GM12878 (cell line): ENCODE data around the gene DPP6. TPM values are rescaled to one million over a fixed set of nuclear protein-coding genes. Genes with fewer than 3 reads are reported as not detected.

Experiments
- ATAC-seq: fragments of 200-7000 bp; cut with Tn5 transposase; 3 replicates; pipeline ENCODE4 v1.9.1; 2020; ENCODE audit warnings: mild to moderate bottlenecking, moderate library complexity
- BruUV-seq: library from RNA; stranded (reverse); fragments of 400-500 nt; replicated peaks from 2 replicates; lab custom pipeline; 2021; lab: Mats Ljungman, UMichigan
- CTCF ChIA-PET: fragments of 300-600 bp; sonication (Branson Sonifier 250); formaldehyde crosslinking; extraction: SDS; loops from one replicate; lab custom pipeline; 2021; ENCODE audit warnings: inconsistent platforms; lab: Yijun Ruan, JAX
- POLR2A ChIA-PET: fragments of 350-600 bp; formaldehyde crosslinking; extraction: SDS; loops from one replicate; lab custom pipeline; 2021; ENCODE audit warnings: inconsistent platforms; lab: Charles Lee
- RAD21 ChIA-PET: fragments of 300-600 bp; sonication (Branson Sonifier 250); formaldehyde crosslinking; loops from one replicate; lab custom pipeline; 2023; ENCODE audit warnings: antibody characterized with exemption; ENCODE audit not compliant: unreplicated experiment; lab: Charles Lee
- SMC1A ChIA-PET: fragments of 300-600 bp; sonication (Branson Sonifier 250); formaldehyde crosslinking; loops from one replicate; lab custom pipeline; 2023; ENCODE audit not compliant: unreplicated experiment, uncharacterized antibody; lab: Charles Lee
- DNase-seq: peaks from one replicate; pipeline ENCODE4 v3.0.0-alpha.2; 2011; ENCODE audit warnings: low read depth, low spot score
- FAIRE-seq: peaks from 3 replicates; lab custom pipeline; 2011; peaks lifted over from hg19 to GRCh38; lab: Jason Lieb, UNC
- H2AFZ ChIP-seq: 2 replicates; pipeline ENCODE4 v1.6.0; 2011; ENCODE audit warnings: low read depth, low read length, control low read depth; ENCODE audit not compliant: control insufficient read depth
- H3K27ac ChIP-seq: 2 replicates; pipeline ENCODE4 v1.5.1; 2011; ENCODE audit warnings: control low read depth; ENCODE audit not compliant: control insufficient read depth, insufficient read depth
- H3K27me3 ChIP-seq, 2 experiments: replicated peaks in 1 of 2; 2 replicates each; pipeline versions ENCODE4 v1.6.0 to v1.6.1; 2011; ENCODE audit warnings: low read length in 1 of 2; ENCODE audit not compliant: control insufficient read depth in 2 of 2, insufficient read depth in 2 of 2
- H3K36me3 ChIP-seq, 2 experiments: 2 replicates each; pipeline ENCODE4 v1.5.1; 2011; ENCODE audit warnings: low read length in 1 of 2; ENCODE audit not compliant: control insufficient read depth in 2 of 2, insufficient read depth in 2 of 2
- H3K4me1 ChIP-seq: 2 replicates; pipeline ENCODE4 v1.6.1; 2011; ENCODE audit warnings: mild to moderate bottlenecking, low read length, moderate library complexity, mixed read lengths; ENCODE audit not compliant: control insufficient read depth, insufficient read depth
- H3K4me2 ChIP-seq: 2 replicates; pipeline ENCODE4 v1.6.0; 2011; ENCODE audit warnings: control low read depth; ENCODE audit not compliant: control insufficient read depth, insufficient read depth
- H3K4me3 ChIP-seq: fragments of 200-600 bp; sonication (generic); 2 replicates; pipeline ENCODE4 v1.5.1; 2016
- H3K79me2 ChIP-seq: 2 replicates; pipeline ENCODE4 v1.6.0; 2011; ENCODE audit warnings: low read length; ENCODE audit not compliant: control insufficient read depth, insufficient read depth
- H3K9ac ChIP-seq: 2 replicates; pipeline ENCODE4 v1.8.0; 2011; ENCODE audit warnings: low read length, control low read depth, mixed read lengths; ENCODE audit not compliant: control insufficient read depth, insufficient read depth
- H3K9me3 ChIP-seq: replicated peaks from 3 replicates; pipeline ENCODE4 v1.5.1; 2011; ENCODE audit warnings: mild to moderate bottlenecking, low read length; ENCODE audit not compliant: control insufficient read depth, insufficient read depth
- H4K20me1 ChIP-seq: 2 replicates; pipeline ENCODE4 v1.6.0; 2011; ENCODE audit not compliant: control insufficient read depth, insufficient read depth
- ATF7 ChIP-seq: fragments of 450-650 bp; IDR thresholded peaks from 2 replicates; pipeline ENCODE4 v1.6.1; 2016; ENCODE audit warnings: low read depth, mild to moderate bottlenecking
- EED ChIP-seq: sonication (generic); IDR thresholded peaks from 2 replicates; pipeline ENCODE4 v1.6.1; 2016; ENCODE audit warnings: antibody characterized with exemption, low read depth
- FOXK2 ChIP-seq: fragments of 450-650 bp; IDR thresholded peaks from 2 replicates; pipeline ENCODE4 v1.6.1; 2017; ENCODE audit warnings: mild to moderate bottlenecking, moderate library complexity
- MEF2B ChIP-seq: fragments of 450-650 bp; IDR thresholded peaks from 2 replicates; pipeline ENCODE4 v1.6.1; 2018; ENCODE audit warnings: mild to moderate bottlenecking, moderate library complexity; ENCODE audit not compliant: partially characterized antibody, poor library complexity, severe bottlenecking
- NR2F1 ChIP-seq: fragments of 450-650 bp; conservative IDR thresholded peaks from 2 replicates; pipeline ENCODE4 v1.6.1; 2017; ENCODE audit warnings: mild to moderate bottlenecking
- POLR2AphosphoS5 ChIP-seq: IDR thresholded peaks from 2 replicates; pipeline ENCODE4 v1.6.1; 2011; ENCODE audit warnings: mild to moderate bottlenecking, low read length, inconsistent platforms
- RAD21 ChIP-seq: IDR thresholded peaks from 2 replicates; pipeline ENCODE4 v1.6.1; 2011; ENCODE audit warnings: mild to moderate bottlenecking, low read depth, low read length, moderate library complexity; ENCODE audit not compliant: insufficient read depth
- SIX5 ChIP-seq: IDR thresholded peaks from 2 replicates; pipeline ENCODE4 v1.6.1; 2011; ENCODE audit warnings: mild to moderate bottlenecking, low read depth, low read length, moderate library complexity; ENCODE audit not compliant: severe bottlenecking
- SRF ChIP-seq, 2 experiments: IDR thresholded peaks; 2 replicates each; pipeline ENCODE4 v1.6.1; 2011; ENCODE audit warnings: low read depth in 2 of 2, low read length in 2 of 2, mild to moderate bottlenecking in 1 of 2, moderate library complexity in 1 of 2
- STAT1 ChIP-seq: fragments of 450-650 bp; conservative IDR thresholded peaks from 2 replicates; pipeline ENCODE4 v1.6.1; 2014; ENCODE audit warnings: antibody characterized with exemption, mild to moderate bottlenecking
- SUZ12 ChIP-seq: fragments of 200-600 bp; sonication (generic); IDR thresholded peaks from one replicate; pipeline ENCODE4 v1.6.1; 2018; ENCODE audit warnings: antibody characterized with exemption, mild to moderate bottlenecking; ENCODE audit not compliant: unreplicated experiment
- TARDBP ChIP-seq: IDR thresholded peaks from 2 replicates; pipeline ENCODE4 v1.6.1; 2016; ENCODE audit warnings: borderline replicate concordance
- YY1 ChIP-seq: IDR thresholded peaks from 2 replicates; pipeline ENCODE4 v1.6.1; 2011; ENCODE audit warnings: low read depth, mild to moderate bottlenecking, low read length
- WGBS: methylation state at CpG from one replicate; pipeline ENCODE4 v1.1.6; 2016; ENCODE audit warnings: low lambda C conversion rate; ENCODE audit not compliant: insufficient replicate concordance, insufficient coverage; ENCODE audit errors: missing lambda C conversion rate; 5-methylcytosine and 5-hydroxymethylcytosine counted together
- in situ Hi-C: fragments of 300-500 bp; cut with MboI; formaldehyde crosslinking; loops from 9 replicates; pipeline ENCODE4 v1.14.3; 2018; ENCODE audit warnings: mixed read lengths
- intact Hi-C: fragments of 100-400 bp; cut with micrococcal nuclease; formaldehyde crosslinking; loops from one replicate; pipeline ENCODE4 v1.14.2; 2022; ENCODE audit not compliant: unreplicated experiment
- polyA plus RNA-seq, 11 experiments: library from polyadenylated mRNA; depleted of rRNA in 4 of 11; unstranded in 6 of 11; stranded (reverse) in 5 of 11; fragments of >200 nt; fragmentation: Nextera tagmentation in 4 of 11; fragmentation: Illumina TruSeq in 1 of 11; extraction: Ambion mirVana in 4 of 11; extraction: Trizol in 1 of 11; gene quantifications; 1 replicate in 1 of 11; 2 replicates in 10 of 11; pipeline versions ENCODE4 v1.2.1 to v1.2.3, GENCODE V29; 2011 to 2016; ENCODE audit warnings: inconsistent platforms in 2 of 11, missing spikeins in 2 of 11, low read depth in 1 of 11
- total RNA-seq, 4 experiments: library from RNA; depleted of rRNA in 3 of 4; stranded (reverse); fragments of >200 nt in 3 of 4; fragmentation: Illumina TruSeq in 1 of 4; extraction: Trizol in 1 of 4; gene quantifications; 2 replicates each; pipeline versions ENCODE4 v1.2.1 to v1.2.3, GENCODE V29; 2013 to 2021
- TF ChIP-seq, protein P1 (sequence below): fragments of 450-650 bp; IDR thresholded peaks from 2 replicates; pipeline ENCODE4 v1.6.1; 2014; ENCODE audit warnings: mild to moderate bottlenecking
- TF ChIP-seq, protein P2 (sequence below): fragments of 450-650 bp; IDR thresholded peaks from 2 replicates; pipeline ENCODE4 v1.6.1; 2017; ENCODE audit warnings: antibody characterized with exemption, mild to moderate bottlenecking, moderate library complexity
- TF ChIP-seq, protein P3 (sequence below): fragments of 450-650 bp; IDR thresholded peaks from 2 replicates; pipeline ENCODE4 v1.6.1; 2018; ENCODE audit warnings: mild to moderate bottlenecking, low read depth, moderate library complexity; ENCODE audit not compliant: partially characterized antibody

DPP6 gene
- total and polyA plus RNA-seq, 10 of the 15 experiments (the other 5 are each of a cell fraction or from before 2014, with no cell fraction given), result not detected

DNA sequence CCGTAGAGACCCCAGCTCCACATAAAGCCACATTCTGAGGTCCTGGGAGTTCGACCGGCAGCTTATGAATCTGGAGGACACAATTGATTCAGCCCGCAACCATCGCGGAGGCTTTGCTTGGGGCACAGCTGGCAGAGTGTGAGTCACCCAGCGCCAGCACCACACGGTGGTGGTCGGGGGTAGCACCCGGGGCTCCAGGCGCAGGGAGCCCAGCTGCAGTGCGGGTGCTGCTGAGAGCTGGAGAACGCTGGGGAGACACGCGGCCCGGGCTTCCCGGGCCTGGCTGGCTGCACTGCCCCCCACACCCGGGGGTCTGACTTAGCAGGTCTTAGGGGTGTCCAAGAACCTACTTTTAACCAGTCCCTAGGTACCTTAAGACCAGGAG, 862.8 kb downstream of the DPP6 start:
- DNase-seq, result no peak

More for the DNA sequence above, 862.8 kb downstream of the DPP6 start:
- Histone ChIP-seq H4K20me1 (no peaks in the 10 kb centered on the region), H3K36me3 (no peaks in the 10 kb centered on the region), H3K79me2 (no peaks in the 10 kb centered on the region), H3K9ac (no peak overlapping the region), H2AFZ (no peak overlapping the region), H3K27ac (no peak overlapping the region), H3K4me3 (no peak overlapping the region), H3K9me3 (peaks cover 3% of the 10 kb centered on the region; the same call in 1 of the 3 replicates), H3K27me3 (no peaks in the 10 kb centered on the region; a peak in 1 of 4 replicates), H3K4me2 (no peak overlapping the region), H3K4me1 (no peaks in the 10 kb centered on the region)
- ChIA-PET POLR2A (no interaction called here), RAD21 (interaction anchor here (1.1 kb wide), 1 partner anchor 50 kb away, joined by 4 read pairs; no protein-coding TSS in a partner anchor), CTCF (interaction anchor here (0.7 to 8.1 kb wide), 14 partner anchors 9 to 617 kb away, joined by 3 to 61 read pairs (median 4); no protein-coding TSS in a partner anchor), SMC1A (interaction anchor here (0.9 to 3.1 kb wide), 4 partner anchors 13 to 81 kb away, joined by 3 to 16 read pairs (median 4); no protein-coding TSS in a partner anchor)
- 64% methylated on average over 18 of the region's 18 CpGs for WGBS
- FAIRE-seq, result no peak
- TF ChIP-seq SUZ12 (no peak), YY1 (no peak), TARDBP (no peak), MEF2B (no peak), ATF7 (no peak), SRF (IDR thresholded peaks at IDR 0.05; ENCODE audit: low read depth in 2 of 2, low read length in 2 of 2) (no peak), EED (no peak), POLR2AphosphoS5 (no peak), STAT1 (no peak), NR2F1 (no peak), SIX5 (no peak), RAD21 (no peak), FOXK2 (no peak)
- TF ChIP-seq, protein P1, sequence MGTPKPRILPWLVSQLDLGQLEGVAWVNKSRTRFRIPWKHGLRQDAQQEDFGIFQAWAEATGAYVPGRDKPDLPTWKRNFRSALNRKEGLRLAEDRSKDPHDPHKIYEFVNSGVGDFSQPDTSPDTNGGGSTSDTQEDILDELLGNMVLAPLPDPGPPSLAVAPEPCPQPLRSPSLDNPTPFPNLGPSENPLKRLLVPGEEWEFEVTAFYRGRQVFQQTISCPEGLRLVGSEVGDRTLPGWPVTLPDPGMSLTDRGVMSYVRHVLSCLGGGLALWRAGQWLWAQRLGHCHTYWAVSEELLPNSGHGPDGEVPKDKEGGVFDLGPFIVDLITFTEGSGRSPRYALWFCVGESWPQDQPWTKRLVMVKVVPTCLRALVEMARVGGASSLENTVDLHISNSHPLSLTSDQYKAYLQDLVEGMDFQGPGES, result no peak
- TF ChIP-seq, protein P2, sequence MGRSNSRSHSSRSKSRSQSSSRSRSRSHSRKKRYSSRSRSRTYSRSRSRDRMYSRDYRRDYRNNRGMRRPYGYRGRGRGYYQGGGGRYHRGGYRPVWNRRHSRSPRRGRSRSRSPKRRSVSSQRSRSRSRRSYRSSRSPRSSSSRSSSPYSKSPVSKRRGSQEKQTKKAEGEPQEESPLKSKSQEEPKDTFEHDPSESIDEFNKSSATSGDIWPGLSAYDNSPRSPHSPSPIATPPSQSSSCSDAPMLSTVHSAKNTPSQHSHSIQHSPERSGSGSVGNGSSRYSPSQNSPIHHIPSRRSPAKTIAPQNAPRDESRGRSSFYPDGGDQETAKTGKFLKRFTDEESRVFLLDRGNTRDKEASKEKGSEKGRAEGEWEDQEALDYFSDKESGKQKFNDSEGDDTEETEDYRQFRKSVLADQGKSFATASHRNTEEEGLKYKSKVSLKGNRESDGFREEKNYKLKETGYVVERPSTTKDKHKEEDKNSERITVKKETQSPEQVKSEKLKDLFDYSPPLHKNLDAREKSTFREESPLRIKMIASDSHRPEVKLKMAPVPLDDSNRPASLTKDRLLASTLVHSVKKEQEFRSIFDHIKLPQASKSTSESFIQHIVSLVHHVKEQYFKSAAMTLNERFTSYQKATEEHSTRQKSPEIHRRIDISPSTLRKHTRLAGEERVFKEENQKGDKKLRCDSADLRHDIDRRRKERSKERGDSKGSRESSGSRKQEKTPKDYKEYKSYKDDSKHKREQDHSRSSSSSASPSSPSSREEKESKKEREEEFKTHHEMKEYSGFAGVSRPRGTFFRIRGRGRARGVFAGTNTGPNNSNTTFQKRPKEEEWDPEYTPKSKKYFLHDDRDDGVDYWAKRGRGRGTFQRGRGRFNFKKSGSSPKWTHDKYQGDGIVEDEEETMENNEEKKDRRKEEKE, result no peak
- TF ChIP-seq, protein P3, sequence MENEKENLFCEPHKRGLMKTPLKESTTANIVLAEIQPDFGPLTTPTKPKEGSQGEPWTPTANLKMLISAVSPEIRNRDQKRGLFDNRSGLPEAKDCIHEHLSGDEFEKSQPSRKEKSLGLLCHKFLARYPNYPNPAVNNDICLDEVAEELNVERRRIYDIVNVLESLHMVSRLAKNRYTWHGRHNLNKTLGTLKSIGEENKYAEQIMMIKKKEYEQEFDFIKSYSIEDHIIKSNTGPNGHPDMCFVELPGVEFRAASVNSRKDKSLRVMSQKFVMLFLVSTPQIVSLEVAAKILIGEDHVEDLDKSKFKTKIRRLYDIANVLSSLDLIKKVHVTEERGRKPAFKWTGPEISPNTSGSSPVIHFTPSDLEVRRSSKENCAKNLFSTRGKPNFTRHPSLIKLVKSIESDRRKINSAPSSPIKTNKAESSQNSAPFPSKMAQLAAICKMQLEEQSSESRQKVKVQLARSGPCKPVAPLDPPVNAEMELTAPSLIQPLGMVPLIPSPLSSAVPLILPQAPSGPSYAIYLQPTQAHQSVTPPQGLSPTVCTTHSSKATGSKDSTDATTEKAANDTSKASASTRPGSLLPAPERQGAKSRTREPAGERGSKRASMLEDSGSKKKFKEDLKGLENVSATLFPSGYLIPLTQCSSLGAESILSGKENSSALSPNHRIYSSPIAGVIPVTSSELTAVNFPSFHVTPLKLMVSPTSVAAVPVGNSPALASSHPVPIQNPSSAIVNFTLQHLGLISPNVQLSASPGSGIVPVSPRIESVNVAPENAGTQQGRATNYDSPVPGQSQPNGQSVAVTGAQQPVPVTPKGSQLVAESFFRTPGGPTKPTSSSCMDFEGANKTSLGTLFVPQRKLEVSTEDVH, result no peak
- BruUV-seq, result no TSS peak
- in situ Hi-C loops, result no loop called here
- ATAC-seq, result no peak
- intact Hi-C loops, result loop anchor here (5.0 kb wide), 2 partner anchors 48 to 427 kb away; no protein-coding TSS in a partner anchor
